C1 segment of cervical spinal cord (tissue), 14 donors: ENCODE data around the gene C10orf95.
"Not testable (repeated sequence)": the region's sequence is repeated elsewhere in the genome, so short reads cannot be mapped to it uniquely, and the experiment has no call there.

Experiments
- DNase-seq, 14 donors: peaks; one replicate each; lab custom pipeline; 2025; lab: John Stamatoyannopoulos, UW

Gene C10orf95

GRCh38 chr10:102465466-102465865, 14.1 kb upstream of the C10orf95 start:
- DNase-seq = no peak

GRCh38 chr10:102463983-102464382, 12.6 kb upstream of the C10orf95 start:
- DNase-seq = no peak

GRCh38 chr10:102462512-102463054, 11.2 kb upstream of the C10orf95 start:
- peak in 1 of 14 donors; percentile 23 for DNase-seq

- peak in 13 of 14 donors; percentile 43 to 91 (median 76) for DNase-seq
Observed at GRCh38 chr10:102461187-102462054, 10.1 kb upstream of the C10orf95 start.

DNA sequence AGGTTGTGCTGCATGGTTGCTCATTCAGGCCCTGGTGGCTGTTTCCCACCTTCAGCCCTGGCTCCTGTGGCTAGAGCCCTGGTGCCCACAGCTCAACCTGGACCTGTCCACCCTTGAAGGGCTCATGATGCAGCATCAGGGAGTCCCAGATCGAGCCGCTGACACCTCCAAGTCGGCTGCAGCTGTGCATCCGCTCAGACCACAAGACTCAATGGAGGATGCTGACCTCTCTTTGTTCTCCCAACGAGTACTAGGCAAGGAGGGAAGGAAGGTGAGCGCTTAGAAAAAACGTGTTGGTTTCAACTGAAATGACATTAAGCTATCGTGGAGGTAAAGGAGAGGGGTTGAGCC, 9.5 kb upstream of the C10orf95 start:
- DNase-seq = no peak

DNA sequence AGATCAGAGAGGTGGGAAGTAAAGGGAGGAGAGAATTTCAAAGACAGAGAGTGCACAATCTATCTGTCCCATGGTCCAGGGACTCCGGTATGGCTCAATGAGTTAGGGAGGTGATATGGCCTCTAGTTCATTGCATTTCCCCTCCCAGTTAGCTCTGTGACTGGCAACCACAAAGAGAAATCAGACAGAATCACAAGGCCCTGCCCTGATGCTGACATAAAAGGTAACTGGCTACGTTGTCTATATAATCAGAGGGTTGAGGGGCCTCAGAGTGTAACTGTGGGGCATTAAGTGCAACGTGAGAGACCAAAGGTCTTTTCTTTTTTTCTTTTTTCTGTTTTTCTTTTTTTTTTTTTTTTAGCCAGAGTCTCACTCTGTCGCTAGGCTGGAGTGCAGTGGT, 7.3 kb upstream of the C10orf95 start:
- no peak for DNase-seq

GRCh38 chr10:102457591-102458150, 6.3 kb upstream of the C10orf95 start:
- DNase-seq = peak in 1 of 14 donors; percentile 22

DNA sequence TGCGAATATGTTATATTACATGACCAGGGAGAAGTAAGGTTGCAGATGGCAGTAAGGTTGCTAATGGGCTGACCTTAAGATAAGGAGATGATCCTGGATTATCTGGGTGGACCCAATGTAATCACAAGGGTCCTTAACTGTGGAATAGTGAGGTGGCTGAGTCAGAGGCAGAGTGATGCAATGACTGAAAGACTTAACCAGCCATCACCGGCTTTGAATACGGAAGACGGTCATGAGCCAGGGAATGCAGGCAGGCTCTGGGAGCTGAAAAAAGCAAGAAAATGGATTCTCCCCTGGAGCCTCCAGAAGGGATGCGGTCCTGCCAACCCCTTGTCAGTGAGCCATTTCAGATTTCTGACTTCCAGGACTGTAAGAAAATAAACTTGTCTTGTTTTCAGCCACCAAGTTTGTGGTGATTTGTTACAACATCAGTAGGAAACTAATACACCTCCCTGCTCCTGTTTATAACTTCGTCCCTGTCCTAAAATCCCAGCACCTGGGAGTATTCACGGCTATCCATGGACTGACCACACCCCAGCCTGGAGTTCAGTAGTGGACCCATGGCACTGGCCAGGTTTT, 4.6 kb upstream of the C10orf95 start:
- no peak for DNase-seq

- DNase-seq = not testable (repeated sequence)
Observed at GRCh38 chr10:102454662-102455487, 3.5 kb upstream of the C10orf95 start.

DNA sequence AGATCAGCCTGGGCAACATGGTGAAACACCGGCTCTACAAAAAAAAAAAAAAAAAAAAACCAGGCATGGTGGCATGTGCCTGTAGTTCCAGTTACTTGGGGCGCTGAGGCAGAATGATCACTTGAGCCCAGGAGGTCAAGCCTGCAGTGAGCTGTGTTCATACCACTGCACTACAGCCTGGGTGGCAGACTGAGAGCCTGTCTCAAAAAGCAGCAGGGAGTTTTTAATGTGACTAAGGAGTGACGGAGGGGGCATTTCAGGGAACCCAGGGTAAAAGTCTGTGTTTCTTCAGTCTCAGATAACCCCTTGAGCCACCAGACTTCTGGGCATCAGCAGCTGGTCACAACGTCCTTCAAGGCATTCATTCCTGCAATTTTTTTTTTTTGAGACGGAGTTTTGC, 2.2 kb upstream of the C10orf95 start:
- no peak for DNase-seq

GRCh38 chr10:102452672-102453340, 1.5 kb upstream of the C10orf95 start:
- DNase-seq = peak in 9 of 14 donors; percentile 13 to 57 (median 31)

GRCh38 chr10:102450374-102451104, 804 bp downstream of the C10orf95 start:
- DNase-seq = peak in 12 of 14 donors; percentile 28 to 87 (median 60)

- no peak for DNase-seq
Observed at GRCh38 chr10:102450124-102450373, 1.3 kb downstream of the C10orf95 start.

DNA sequence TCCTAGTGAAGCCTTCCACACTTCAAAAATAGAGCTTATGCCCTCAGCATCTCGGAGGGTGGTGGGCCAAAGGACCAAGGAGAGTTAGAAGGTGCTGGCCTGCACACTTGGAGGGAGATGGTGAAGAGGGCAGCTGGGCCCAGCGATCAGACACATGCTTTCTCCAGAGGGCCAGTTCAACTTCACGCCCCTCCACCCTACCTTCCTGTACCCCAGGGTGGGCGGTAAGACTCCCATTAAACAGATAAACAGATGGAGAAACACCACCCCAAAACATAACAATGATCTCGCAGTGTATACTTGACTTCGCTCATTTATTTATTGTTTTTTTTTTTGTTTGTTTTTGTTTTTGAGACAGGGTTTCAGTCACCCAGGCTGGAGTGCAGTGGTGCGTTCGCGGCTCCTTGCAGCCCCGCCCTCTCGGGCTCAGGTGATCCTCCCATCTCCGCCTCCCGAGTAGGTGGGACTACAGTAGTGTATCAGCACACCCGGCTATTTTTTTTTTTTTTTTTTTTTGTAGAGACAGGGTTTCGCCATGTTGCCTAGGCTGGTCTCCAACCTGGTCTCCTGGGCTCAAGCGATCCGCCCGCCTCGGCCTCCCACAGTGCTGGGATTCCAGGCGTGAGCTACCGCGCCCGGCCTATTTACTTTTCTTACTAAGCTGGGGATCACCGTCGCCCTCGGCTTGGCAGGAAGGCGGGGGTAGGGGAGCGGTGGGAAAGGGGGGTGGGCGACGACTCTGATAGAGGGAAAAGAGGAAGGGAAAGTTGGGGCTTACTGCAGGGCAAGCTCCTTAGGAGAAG, 1.8 kb downstream of the C10orf95 start:
- DNase-seq = peak in 3 of 14 donors; percentile 35 to 85 (median 35)

DNA sequence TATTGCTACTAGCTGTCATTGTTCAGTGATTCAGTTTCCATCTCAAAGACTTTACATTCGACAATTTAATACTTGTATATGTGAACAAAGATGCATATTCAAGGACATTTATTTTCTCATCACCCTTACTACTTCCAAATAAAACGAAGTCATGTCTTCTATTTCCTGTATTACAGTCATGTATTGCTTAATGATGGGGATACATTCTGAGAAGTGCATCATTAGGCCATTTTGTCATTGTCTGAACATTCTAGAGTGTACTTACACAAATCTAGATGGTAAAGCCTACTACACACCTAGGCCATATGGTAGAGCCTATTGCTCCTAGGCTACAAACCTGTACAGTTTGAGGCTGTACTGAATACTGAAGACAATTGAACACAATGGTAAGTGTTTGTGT, 6.5 kb downstream of the C10orf95 start:
- DNase-seq = no peak

DNA sequence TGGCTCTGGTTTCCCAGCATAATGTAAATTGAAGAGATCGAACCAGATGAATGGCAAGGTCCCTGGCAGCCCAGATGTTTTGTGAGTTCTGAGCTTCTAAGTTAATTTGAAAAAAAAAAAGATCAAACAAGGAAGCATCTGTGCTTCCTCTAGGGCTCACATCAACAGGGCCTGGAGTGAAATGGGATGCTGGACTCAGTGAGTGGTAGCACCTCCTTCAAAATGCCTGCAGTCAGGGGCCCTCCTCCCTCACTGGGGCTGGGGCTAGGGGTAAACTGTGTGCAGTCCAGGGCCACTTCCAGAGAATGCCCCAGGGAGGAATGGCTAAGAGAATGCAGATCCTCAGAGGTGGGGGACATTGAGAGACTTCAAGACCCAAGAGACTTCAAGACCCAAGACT, 13.0 kb downstream of the C10orf95 start:
- no peak for DNase-seq

DNA sequence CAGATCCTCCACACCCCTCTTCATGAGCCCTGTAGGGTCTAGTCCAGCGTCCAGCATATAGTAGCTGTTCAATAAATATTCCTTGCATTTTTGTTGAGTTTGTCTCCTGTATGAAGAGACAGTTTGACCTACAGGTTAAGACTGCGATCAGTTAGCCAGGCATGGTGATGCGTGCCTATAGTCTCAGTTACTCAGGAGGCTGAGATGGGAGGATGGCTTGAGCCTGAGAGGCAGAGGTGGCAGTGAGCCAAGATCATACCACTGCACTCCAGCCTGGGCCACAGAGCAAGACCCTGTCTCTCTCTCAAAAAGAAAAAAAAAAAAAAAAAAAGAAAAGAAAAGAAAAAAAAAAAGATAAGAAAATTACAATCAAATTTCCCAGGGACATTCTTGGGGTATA, 13.8 kb downstream of the C10orf95 start:
- no peak for DNase-seq

DNA sequence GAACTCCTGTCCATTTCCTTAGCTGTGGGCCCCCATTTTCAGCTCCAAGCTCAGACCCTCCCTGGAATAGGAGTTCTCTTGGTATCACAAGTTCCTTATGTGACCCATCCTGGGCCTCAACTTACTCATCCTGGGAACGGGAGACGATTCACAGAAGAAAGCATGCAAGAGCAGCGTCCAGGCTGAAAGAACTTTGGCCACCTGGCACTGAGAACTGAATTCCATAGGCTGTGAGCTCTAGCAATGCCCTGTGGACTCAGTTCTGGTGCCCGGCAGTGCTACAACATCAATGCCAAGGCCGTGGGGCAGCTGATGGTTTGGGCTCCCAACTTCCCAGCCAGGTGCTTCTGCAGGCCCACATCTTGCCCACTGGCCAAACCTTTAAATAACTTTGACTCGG, 15.0 kb downstream of the C10orf95 start:
- DNase-seq = no peak

DNA sequence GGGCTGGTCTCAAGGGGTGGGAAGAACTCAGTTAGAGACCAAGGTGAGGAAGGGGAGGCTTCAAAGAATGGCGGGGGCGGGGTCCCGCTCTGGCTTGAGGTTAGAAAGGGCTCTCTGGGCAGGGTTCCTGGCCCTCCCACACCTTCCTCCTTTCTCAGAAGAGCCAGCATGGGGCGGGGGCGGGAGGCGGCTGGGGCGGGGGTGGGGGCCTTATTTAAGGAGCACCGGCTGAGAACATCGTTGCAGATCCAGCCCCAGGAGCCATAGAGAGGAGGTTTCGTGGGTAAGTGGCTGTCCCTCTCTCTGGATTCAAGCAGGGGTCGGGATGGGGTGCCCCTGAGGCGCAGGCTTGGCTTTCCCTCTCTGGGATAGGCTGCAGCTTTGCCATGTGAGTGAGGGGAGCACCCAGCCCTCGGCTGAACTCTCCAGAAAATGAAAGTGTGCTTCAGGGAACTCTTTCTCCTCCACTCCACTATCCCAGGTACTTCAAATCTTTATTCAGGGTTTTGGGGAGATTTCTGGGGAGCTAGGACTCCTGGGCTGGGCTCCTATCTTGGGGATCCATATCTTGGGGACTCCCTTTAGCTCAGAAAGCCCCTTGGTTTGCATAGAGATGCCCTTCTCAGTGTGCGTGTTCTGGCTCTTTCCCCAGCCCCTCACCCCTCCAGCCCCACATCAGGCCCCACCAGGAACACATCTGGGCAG, 15.7 kb downstream of the C10orf95 start:
- DNase-seq = peak in 4 of 14 donors; percentile 10 to 30 (median 12)
